Kidney (tissue), 19 donors: ENCODE measurements around the gene TGIF2LX. TPM values are rescaled to one million over a fixed set of nuclear protein-coding genes. Genes with fewer than 3 reads are reported as not detected.
"Not testable (repeated sequence)": the region's sequence is repeated elsewhere in the genome, so short reads cannot be mapped to it uniquely, and the experiment has no call there.

Source experiments
- DNase-seq, 5 donors: peaks; one replicate each; pipeline ENCODE4 v3.0.0-alpha.2; 2013 to 2020
- FAIRE-seq: peaks from 2 replicates; lab custom pipeline; 2012; peaks lifted over from hg19 to GRCh38; lab: Jason Lieb, UNC
- H3K27ac ChIP-seq, 2 donors: one replicate each; pipeline ENCODE4 v1.7.0; 2013; ENCODE audit warnings: low read depth in 2 of 2, low read length in 2 of 2, inconsistent platforms in 1 of 2
- H3K27me3 ChIP-seq: one replicate; pipeline ENCODE4 v1.7.1; 2013; ENCODE audit warnings: low read length, inconsistent platforms; ENCODE audit not compliant: control insufficient read depth, insufficient read depth
- H3K36me3 ChIP-seq, 3 donors: one replicate each; pipeline versions ENCODE4 v1.7.0 to v1.7.1; 2013; ENCODE audit warnings: low read length in 3 of 3, control low read depth in 1 of 3, inconsistent platforms in 1 of 3; ENCODE audit not compliant: insufficient read depth in 3 of 3, control insufficient read depth in 2 of 3
- H3K4me1 ChIP-seq, 3 donors: one replicate each; pipeline versions ENCODE4 v1.7.0 to v1.7.1; 2013; ENCODE audit warnings: low read length in 3 of 3, inconsistent platforms in 1 of 3, low read depth in 1 of 3; ENCODE audit not compliant: control insufficient read depth in 2 of 3, insufficient read depth in 2 of 3
- H3K4me3 ChIP-seq, 3 donors: one replicate each; pipeline versions ENCODE4 v1.7.0 to v1.8.1; 2013; ENCODE audit warnings: low read length in 3 of 3, control low read depth in 1 of 3, inconsistent platforms in 1 of 3
- H3K9ac ChIP-seq, 3 donors: one replicate each; pipeline versions ENCODE4 v1.7.0 to v1.7.1; 2013; ENCODE audit warnings: low read length in 3 of 3, control low read depth in 1 of 3, inconsistent platforms in 1 of 3
- H3K9me3 ChIP-seq, 3 donors: one replicate each; pipeline versions ENCODE4 v1.7.0 to v1.7.1; 2013; ENCODE audit warnings: low read length in 3 of 3, control low read depth in 1 of 3, inconsistent platforms in 1 of 3; ENCODE audit not compliant: control insufficient read depth in 2 of 3, insufficient read depth in 1 of 3
- intact Hi-C: fragments of 100-400 bp; cut with DNase I; formaldehyde crosslinking; loops from one replicate; pipeline ENCODE4 v1.11.1; 2022
- long read RNA-seq, 10 donors: library from polyadenylated mRNA in 1 of 10; unstranded in 1 of 10; transcript quantifications; one replicate each; pipeline ENCODE4 v2.0.0 and lab custom pipeline, GENCODE V29; 2021 to 2026
- polyA plus RNA-seq: library from polyadenylated mRNA; stranded (reverse); fragments of 350-450 nt; fragmentation: Illumina TruSeq; extraction: RNeasy Lipid Tissue Mini Kit (QIAGEN cat#74804); gene quantifications from one replicate; pipeline ENCODE4 v1.2.3, GENCODE V29; 2014; ENCODE audit warnings: low read depth, low replicate concordance; ENCODE audit not compliant: insufficient read depth
- total RNA-seq: library from RNA; stranded (reverse); fragmentation: NEBNext Ultra II Directional; extraction: Animal tissue kit (Norgen Biotek cat#: 25700); gene quantifications from one replicate; pipeline ENCODE4 v1.2.1, GENCODE V29; 2021
- donor health status: control.
- donor health status: control.
- donor health status: DM: yes; HTN: yes; CAD: no.
- donor health status: Normal renal cell carcinoma (clear cell type).

The TGIF2LX gene
- not detected for total RNA-seq
- not detected for polyA plus RNA-seq
- long read RNA-seq, donor 1 = 0 reads
- long read RNA-seq, donor 2 = 0 reads
- long read RNA-seq, donor 3 = 0 reads
- long read RNA-seq, donor 4 = 0 reads
- long read RNA-seq, donor 5 = 0 reads
- long read RNA-seq, donor 6 = 0 reads
- long read RNA-seq, donor 7 = 0 reads
- long read RNA-seq, donor 8 = 0 reads
- long read RNA-seq, donor 9 = 0 reads
- long read RNA-seq, donor 10 = 0 reads

- H3K36me3 ChIP-seq, H3K4me3 ChIP-seq, H3K27me3 ChIP-seq, H3K4me1 ChIP-seq, intact Hi-C loops, H3K9ac ChIP-seq, FAIRE-seq, DNase-seq, H3K9me3 ChIP-seq, H3K27ac ChIP-seq: not testable (repeated sequence)
These were observed at the start of gene TGIF2LX for GRCh38 chrX:89921665-89922064. TSS of gene TGIF2LX (plus strand) at chrX:89921908. CDS start at chrX:89922086, 178 bp downstream.

- H3K4me1 ChIP-seq, intact Hi-C loops, H3K9ac ChIP-seq, H3K4me3 ChIP-seq, FAIRE-seq, H3K27ac ChIP-seq, H3K9me3 ChIP-seq, H3K27me3 ChIP-seq, H3K36me3 ChIP-seq: not testable (repeated sequence)
- DNase-seq = peak in 1 of 5 donors; percentile 20
These were observed 728 bp downstream of the TGIF2LX start for GRCh38 chrX:89922338-89922934.

GRCh38 chrX:89943077-89943476, 21.4 kb downstream of the TGIF2LX start:
- DNase-seq, H3K4me1 ChIP-seq, H3K4me3 ChIP-seq, H3K36me3 ChIP-seq, FAIRE-seq, H3K27me3 ChIP-seq, H3K9ac ChIP-seq, intact Hi-C loops, H3K27ac ChIP-seq, H3K9me3 ChIP-seq: not testable (repeated sequence)

GRCh38 chrX:89965588-89965987, 43.9 kb downstream of the TGIF2LX start:
- FAIRE-seq, H3K9me3 ChIP-seq, H3K27ac ChIP-seq, H3K4me1 ChIP-seq, H3K9ac ChIP-seq, H3K36me3 ChIP-seq, intact Hi-C loops, DNase-seq, H3K27me3 ChIP-seq, H3K4me3 ChIP-seq: not testable (repeated sequence)
